H1 (cell line): ENCODE measurements around the gene ADRB2.

Experiments
- BRCA1 ChIP-seq: IDR thresholded peaks from 2 replicates; pipeline ENCODE4 v1.6.1; 2012; ENCODE audit warnings: low read depth, low read length, improper control_type of control experiment
- CREB1 ChIP-seq: IDR thresholded peaks from 2 replicates; pipeline ENCODE4 v1.6.1; 2012; ENCODE audit warnings: inconsistent platforms
- CTCF ChIP-seq, 3 experiments: IDR thresholded peaks; 1 replicate in 2 of 3; 2 replicates in 1 of 3; pipeline versions ENCODE4 v1.5.1 to v1.6.1; 2011; ENCODE audit warnings: low read length in 3 of 3, mild to moderate bottlenecking in 3 of 3, inconsistent platforms in 2 of 3, low read depth in 1 of 3, moderate library complexity in 1 of 3; ENCODE audit not compliant: insufficient read depth in 1 of 3; ENCODE audit errors: control extremely low read depth in 1 of 3

- TF ChIP-seq CREB1, result no peak
- no peak for TF ChIP-seq BRCA1
- TF ChIP-seq CTCF (IDR thresholded peaks at IDR 0.05; ENCODE audit: control extremely low read depth in 1 of 3, insufficient read depth in 1 of 3, low read depth in 1 of 3, low read length in 3 of 3), result 0 out of 4 replicates have a peak, but pooled peaks of 1 of the 3 experiments have one; percentile 3
These were observed 18.2 kb downstream of the ADRB2 start for GRCh38 chr5:148844433-148845280.
